ENCODE measurements around the gene BCO2.

DNA sequence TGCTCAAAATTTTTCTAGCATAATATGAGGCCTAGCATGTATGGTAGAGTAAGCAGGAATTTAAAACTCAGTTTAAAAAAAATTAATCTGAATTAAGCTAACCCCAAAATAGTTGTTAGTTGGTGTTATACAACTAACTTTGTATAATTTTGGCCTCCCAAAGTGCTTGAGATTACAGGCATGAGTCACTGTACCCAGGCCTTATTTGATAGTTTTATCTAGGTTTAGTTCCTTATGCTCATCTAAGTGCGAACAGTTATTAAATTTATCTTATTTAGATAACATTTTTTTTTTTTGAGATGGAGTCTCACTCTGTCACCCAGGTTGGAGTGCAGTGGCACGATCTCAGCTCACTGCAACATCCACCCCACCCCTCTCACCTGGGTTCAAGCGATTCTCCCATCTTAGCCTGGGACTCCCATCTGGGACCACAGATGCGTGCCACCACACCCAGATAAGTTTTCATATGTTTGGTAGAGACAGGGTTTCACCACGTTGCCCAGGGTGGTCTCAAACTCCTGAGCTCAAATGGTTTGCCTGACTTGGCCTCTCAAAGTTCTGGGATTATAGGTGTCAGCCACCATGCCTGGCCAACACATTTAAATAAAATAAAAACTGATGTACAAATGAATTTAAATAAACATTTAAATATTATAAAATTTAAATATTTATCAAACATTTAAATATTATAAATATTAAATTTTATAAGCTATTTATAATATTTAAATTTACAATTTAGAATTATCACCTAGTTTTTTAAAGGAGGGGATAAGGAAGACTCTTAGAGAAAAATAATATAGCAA lies 19.0 kb upstream of the BCO2 start:
- TF ChIP-seq, protein P1, sequence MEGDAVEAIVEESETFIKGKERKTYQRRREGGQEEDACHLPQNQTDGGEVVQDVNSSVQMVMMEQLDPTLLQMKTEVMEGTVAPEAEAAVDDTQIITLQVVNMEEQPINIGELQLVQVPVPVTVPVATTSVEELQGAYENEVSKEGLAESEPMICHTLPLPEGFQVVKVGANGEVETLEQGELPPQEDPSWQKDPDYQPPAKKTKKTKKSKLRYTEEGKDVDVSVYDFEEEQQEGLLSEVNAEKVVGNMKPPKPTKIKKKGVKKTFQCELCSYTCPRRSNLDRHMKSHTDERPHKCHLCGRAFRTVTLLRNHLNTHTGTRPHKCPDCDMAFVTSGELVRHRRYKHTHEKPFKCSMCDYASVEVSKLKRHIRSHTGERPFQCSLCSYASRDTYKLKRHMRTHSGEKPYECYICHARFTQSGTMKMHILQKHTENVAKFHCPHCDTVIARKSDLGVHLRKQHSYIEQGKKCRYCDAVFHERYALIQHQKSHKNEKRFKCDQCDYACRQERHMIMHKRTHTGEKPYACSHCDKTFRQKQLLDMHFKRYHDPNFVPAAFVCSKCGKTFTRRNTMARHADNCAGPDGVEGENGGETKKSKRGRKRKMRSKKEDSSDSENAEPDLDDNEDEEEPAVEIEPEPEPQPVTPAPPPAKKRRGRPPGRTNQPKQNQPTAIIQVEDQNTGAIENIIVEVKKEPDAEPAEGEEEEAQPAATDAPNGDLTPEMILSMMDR (IDR thresholded peaks at IDR 0.05), result no peak
- TF ChIP-seq EP300 (IDR thresholded peaks at IDR 0.05), result no peak
